ENCODE measurements around the gene SMARCC2.

GRCh38 chr12:56158926-56159461 is 30.3 kb downstream of the SMARCC2 start:
- TF ChIP-seq HDGF (IDR thresholded peaks at IDR 0.05) (no peak), CTCF (IDR thresholded peaks at IDR 0.05 in 2 of 3, conservative IDR thresholded peaks at IDR 0.05 in 1 of 3; ENCODE audit: insufficient read depth in 2 of 3, low read depth in 1 of 3, low read length in 3 of 3) (no peak), MYC (IDR thresholded peaks at IDR 0.05; ENCODE audit: low read depth, low read length) (no peak), MYC (CRISPR knock-in tag; IDR thresholded peaks at IDR 0.05; ENCODE audit: borderline replicate concordance, low read depth) (no peak), POLR2AphosphoS5 (IDR thresholded peaks at IDR 0.05; ENCODE audit: control insufficient read depth, insufficient read depth, low read depth, low read length) (peak; percentile 27; the same call in 1 of the 2 replicates), USF1 (CRISPR knock-in tag; IDR thresholded peaks at IDR 0.05) (no peak)

Data from K562 (cell line).